ENCODE measurements around the gene CORIN. TPM values are rescaled to one million over a fixed set of nuclear protein-coding genes. Genes with fewer than 3 reads are reported as not detected.

The CORIN gene
- total and polyA plus RNA-seq, 12 donors, result 0.10 to 1.1 (median 0.41) TPM; not detected in 2

DNA sequence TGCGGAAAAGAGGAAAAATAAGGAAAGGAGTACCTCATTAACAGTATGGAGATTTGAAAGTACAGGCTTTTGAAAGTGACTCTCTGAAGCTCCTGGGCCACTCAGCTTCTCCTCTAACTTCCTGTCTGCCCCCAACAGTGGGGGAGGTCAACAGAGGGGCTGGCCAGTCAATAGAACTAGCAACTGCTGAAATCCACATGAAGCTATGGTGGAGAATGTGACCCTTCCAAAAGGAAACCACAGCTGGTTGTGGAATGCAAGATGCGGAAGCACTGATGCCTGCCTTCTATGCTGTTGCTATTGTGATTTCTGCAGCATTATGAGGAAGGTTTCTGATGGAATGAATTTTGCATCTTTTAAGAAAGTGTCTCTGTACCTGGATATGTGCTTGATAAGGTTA lies 2.4 kb downstream of the CORIN start:
- Histone ChIP-seq H3K4me1 (replicated peaks in 1 of 2) (peaks cover 13 to 26% of the 10 kb centered on the region in 2 donors), H3K9me3 (replicated peaks in 1 of 3) (no peaks in the 10 kb centered on the region), H3K27me3 (no peaks in the 10 kb centered on the region), H3K27ac (no peak overlapping the region), H3K36me3 (replicated peaks in 1 of 2) (no peaks in the 10 kb centered on the region), H3K4me3 (no peak overlapping the region)
- WGBS, 4 donors, result 74 to 79% (median 76%) methylated on average over 2 of the region's 2 CpGs
- no peak for TF ChIP-seq POLR2A (IDR thresholded peaks at IDR 0.05)
- TF ChIP-seq, protein P1, sequence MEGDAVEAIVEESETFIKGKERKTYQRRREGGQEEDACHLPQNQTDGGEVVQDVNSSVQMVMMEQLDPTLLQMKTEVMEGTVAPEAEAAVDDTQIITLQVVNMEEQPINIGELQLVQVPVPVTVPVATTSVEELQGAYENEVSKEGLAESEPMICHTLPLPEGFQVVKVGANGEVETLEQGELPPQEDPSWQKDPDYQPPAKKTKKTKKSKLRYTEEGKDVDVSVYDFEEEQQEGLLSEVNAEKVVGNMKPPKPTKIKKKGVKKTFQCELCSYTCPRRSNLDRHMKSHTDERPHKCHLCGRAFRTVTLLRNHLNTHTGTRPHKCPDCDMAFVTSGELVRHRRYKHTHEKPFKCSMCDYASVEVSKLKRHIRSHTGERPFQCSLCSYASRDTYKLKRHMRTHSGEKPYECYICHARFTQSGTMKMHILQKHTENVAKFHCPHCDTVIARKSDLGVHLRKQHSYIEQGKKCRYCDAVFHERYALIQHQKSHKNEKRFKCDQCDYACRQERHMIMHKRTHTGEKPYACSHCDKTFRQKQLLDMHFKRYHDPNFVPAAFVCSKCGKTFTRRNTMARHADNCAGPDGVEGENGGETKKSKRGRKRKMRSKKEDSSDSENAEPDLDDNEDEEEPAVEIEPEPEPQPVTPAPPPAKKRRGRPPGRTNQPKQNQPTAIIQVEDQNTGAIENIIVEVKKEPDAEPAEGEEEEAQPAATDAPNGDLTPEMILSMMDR (IDR thresholded peaks at IDR 0.05), result no peak
- no peak for DNase-seq
- intact Hi-C loops (cut with DNase I), result loop anchor here in 1 of 2 donors (10.0 kb wide), 1 partner anchor 151 kb away; no protein-coding TSS in a partner anchor

DNA sequence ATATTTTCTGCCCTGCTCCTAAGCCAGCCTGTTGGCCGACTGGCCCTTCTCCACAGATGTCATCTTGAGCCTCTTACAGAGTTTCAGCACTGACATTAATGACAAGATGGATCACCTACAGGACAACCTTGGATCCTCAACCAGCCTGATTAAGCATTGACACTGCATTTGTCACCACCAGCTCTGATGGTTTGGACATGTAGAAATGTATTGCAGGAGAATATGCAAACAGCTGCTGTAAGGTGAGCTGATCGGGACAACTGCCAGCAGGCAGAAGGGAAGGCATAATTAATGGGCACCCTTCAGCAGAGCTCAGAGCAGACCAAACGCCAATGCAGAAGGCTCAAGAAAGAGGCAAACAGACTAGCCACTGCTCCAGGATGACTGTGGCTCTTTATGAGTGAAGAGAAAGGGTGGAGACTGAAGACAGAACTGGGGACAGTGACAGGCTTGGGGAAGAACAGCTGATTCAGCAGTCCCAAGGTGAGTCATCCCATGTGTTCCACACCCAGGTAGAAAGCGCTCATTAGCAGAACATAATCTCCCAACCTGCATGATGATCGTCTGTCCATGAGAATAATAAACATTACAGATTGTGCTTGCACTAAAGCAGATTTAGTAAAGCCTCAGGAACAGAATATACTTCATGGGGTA lies 6.7 kb downstream of the CORIN start:
- no peak overlapping the region for H3K4me3 ChIP-seq
- no peaks in the 10 kb centered on the region for H3K27me3 ChIP-seq
- H3K4me1 ChIP-seq (replicated peaks in 1 of 2), result peaks cover 3 to 5% of the 10 kb centered on the region in 2 donors
- intact Hi-C loops (cut with DNase I), result loop anchor here in 1 of 2 donors (10.0 kb wide), 1 partner anchor 146 kb away; no protein-coding TSS in a partner anchor
- H3K27ac ChIP-seq, result no peak overlapping the region
- no peaks in the 10 kb centered on the region for H3K9me3 ChIP-seq (replicated peaks in 1 of 3)
- no peak for DNase-seq
- H3K36me3 ChIP-seq (replicated peaks in 1 of 2), result no peaks in the 10 kb centered on the region
- WGBS, 4 donors, result 51 to 67% (median 59%) methylated on average over 5 of the region's 5 CpGs
- TF ChIP-seq POLR2A (IDR thresholded peaks at IDR 0.05), result no peak
- TF ChIP-seq, protein P1 (IDR thresholded peaks at IDR 0.05), result no peak

DNA sequence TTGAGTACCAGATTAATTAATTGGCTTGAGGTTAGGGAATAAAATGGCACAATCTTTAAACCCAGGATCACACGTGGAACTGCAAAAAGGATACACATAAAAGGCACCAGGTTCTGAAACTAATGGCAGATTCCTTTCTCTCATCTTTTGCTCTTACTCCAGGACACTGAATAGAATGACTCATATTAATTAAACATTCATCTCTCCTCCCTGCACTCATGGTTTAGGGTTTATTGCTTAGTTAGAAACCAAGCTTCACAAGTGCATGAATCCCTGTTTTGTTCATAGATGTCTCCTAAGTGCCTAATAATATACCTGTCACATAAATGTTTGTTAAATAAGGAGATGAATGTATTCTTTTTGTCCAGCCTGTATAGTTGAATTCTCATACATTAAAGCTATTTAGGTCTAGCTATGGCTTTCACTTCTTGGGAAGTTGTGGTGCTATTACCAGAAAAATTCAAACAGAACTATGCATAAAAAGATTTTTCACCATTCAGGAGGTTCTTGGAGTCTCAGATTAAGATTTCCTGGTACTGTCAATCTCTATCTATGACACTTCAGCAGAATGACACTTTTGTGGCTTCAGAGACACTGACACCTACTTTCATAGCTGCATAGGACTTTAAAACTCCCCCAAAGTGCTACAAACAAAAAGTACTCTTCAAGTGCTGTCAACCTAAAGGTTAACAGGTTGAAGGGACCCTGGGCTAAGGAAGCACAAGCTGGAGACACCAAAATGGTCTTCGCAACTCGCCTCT lies 7.4 kb downstream of the CORIN start:
- H3K4me1 ChIP-seq (replicated peaks in 1 of 2), result no peaks in the 10 kb centered on the region
- no peaks in the 10 kb centered on the region for H3K36me3 ChIP-seq (replicated peaks in 1 of 2)
- no peak overlapping the region for H3K4me3 ChIP-seq
- no peaks in the 10 kb centered on the region for H3K27me3 ChIP-seq
- WGBS, 4 donors, result 77 to 83% (median 78%) methylated on average over 3 of the region's 3 CpGs
- no peak for DNase-seq
- H3K27ac ChIP-seq, result no peak overlapping the region
- intact Hi-C loops (cut with DNase I), result loop anchor here in 1 of 2 donors (10.0 kb wide), 1 partner anchor 146 kb away; no protein-coding TSS in a partner anchor
- no peak for TF ChIP-seq POLR2A (IDR thresholded peaks at IDR 0.05)
- TF ChIP-seq, protein P1 (IDR thresholded peaks at IDR 0.05), result no peak
- no peaks in the 10 kb centered on the region for H3K9me3 ChIP-seq (replicated peaks in 1 of 3)

DNA sequence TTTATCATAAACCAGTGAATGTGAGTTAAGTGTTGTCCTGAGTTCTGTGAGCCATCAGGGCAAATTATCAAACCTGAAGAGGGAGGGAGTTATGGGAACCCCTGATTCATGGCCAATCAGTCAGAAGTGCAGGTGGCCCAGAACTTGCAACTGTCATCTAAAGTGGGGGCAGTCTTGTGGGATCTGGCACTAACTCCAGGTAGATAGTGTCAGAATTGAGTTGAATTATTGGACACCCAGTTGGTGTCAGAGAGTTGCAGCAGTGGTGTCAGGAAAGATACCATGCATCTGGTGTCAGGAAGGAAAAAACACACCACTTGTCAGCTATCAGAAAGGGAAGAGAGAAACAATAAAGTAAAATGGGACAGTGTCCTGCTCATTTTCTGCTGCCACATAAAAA lies 8.4 kb downstream of the CORIN start:
- Histone ChIP-seq H3K4me3 (no peak overlapping the region), H3K27ac (no peak overlapping the region), H3K36me3 (replicated peaks in 1 of 2) (no peaks in the 10 kb centered on the region), H3K9me3 (replicated peaks in 1 of 3) (no peaks in the 10 kb centered on the region), H3K4me1 (replicated peaks in 1 of 2) (no peaks in the 10 kb centered on the region), H3K27me3 (no peaks in the 10 kb centered on the region)
- TF ChIP-seq, protein P1 (IDR thresholded peaks at IDR 0.05), result no peak
- no peak for TF ChIP-seq POLR2A (IDR thresholded peaks at IDR 0.05)
- intact Hi-C loops (cut with DNase I), result no loop called here
- no peak for DNase-seq
